ENCODE results near the gene SYNE4. TPM values are rescaled to one million over a fixed set of nuclear protein-coding genes. Genes with fewer than 3 reads are reported as not detected.
"Not testable (repeated sequence)": the region's sequence is repeated elsewhere in the genome, so short reads cannot be mapped to it uniquely, and the experiment has no call there.

The SYNE4 gene
- total RNA-seq, 1 donor from 2014 or later = 0.58 TPM

DNA sequence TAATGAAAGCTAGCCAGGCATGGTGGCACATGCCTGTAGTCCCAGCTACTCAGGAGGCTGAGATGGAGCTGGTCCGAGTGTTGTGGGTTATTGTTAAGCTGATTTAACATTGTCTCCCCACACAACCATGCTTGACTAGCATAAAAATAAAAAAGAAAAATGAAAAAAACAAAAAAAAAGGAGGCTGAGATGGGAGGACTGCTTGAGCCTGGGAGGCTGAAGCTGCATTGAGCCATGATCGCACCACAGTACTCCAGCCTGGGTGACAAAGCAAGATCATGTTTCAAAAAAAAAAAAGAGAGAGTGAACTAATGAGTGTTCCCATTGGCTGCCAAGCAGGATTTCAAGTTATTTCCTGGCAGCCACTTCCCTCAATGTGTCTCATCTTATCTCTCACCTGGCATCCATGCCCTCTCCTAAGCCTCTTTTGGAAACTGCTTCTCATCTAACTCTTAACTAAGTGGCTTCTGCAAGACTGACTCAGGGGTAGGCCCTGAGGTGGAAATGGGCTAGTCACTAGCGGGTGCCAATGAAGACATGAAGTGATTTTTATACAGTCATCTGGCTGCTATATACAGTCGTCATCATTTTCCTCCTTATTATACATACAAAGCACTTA, 40.6 kb upstream of the SYNE4 start:
- Histone ChIP-seq H3K4me1 (peaks cover 12% of the 10 kb centered on the region), H3K36me3 (no peaks in the 10 kb centered on the region), H3K4me3 (no peak overlapping the region), H3K9me3 (replicated peaks) (no peaks in the 10 kb centered on the region), H3K27ac (replicated peaks) (no peak overlapping the region), H3K27me3 (ENCODE audit: low read depth) (no peaks in the 10 kb centered on the region)
- DNase-seq = no peak
- intact Hi-C loops (cut with micrococcal nuclease) = no loop called here
- TF ChIP-seq, protein P1, sequence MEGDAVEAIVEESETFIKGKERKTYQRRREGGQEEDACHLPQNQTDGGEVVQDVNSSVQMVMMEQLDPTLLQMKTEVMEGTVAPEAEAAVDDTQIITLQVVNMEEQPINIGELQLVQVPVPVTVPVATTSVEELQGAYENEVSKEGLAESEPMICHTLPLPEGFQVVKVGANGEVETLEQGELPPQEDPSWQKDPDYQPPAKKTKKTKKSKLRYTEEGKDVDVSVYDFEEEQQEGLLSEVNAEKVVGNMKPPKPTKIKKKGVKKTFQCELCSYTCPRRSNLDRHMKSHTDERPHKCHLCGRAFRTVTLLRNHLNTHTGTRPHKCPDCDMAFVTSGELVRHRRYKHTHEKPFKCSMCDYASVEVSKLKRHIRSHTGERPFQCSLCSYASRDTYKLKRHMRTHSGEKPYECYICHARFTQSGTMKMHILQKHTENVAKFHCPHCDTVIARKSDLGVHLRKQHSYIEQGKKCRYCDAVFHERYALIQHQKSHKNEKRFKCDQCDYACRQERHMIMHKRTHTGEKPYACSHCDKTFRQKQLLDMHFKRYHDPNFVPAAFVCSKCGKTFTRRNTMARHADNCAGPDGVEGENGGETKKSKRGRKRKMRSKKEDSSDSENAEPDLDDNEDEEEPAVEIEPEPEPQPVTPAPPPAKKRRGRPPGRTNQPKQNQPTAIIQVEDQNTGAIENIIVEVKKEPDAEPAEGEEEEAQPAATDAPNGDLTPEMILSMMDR (IDR thresholded peaks at IDR 0.05; ENCODE audit: borderline replicate concordance) = no peak

GRCh38 chr19:36047835-36048234, 39.2 kb upstream of the SYNE4 start:
- Histone ChIP-seq H3K9me3 (replicated peaks) (no peaks in the 10 kb centered on the region), H3K4me3 (no peak overlapping the region), H3K27me3 (ENCODE audit: low read depth) (no peaks in the 10 kb centered on the region), H3K4me1 (no peaks in the 10 kb centered on the region), H3K36me3 (no peaks in the 10 kb centered on the region), H3K27ac (replicated peaks) (no peak overlapping the region)
- no peak for DNase-seq
- intact Hi-C loops (cut with micrococcal nuclease) = no loop called here
- TF ChIP-seq, protein P1 (IDR thresholded peaks at IDR 0.05; ENCODE audit: borderline replicate concordance) = no peak

GRCh38 chr19:36046443-36047050, 37.9 kb upstream of the SYNE4 start:
- H3K4me3 ChIP-seq = no peak overlapping the region
- TF ChIP-seq, protein P1 (IDR thresholded peaks at IDR 0.05; ENCODE audit: borderline replicate concordance) = no peak
- DNase-seq = no peak

GRCh38 chr19:36043952-36044351, 35.3 kb upstream of the SYNE4 start:
- intact Hi-C loops (cut with micrococcal nuclease) = no loop called here
- Histone ChIP-seq H3K27ac (replicated peaks) (no peak overlapping the region), H3K4me1 (peaks cover 5% of the 10 kb centered on the region)

More at GRCh38 chr19:36046443-36047050, 37.9 kb upstream of the SYNE4 start:
- H3K27ac ChIP-seq (replicated peaks) = no peak overlapping the region
- no peaks in the 10 kb centered on the region for H3K36me3 ChIP-seq
- no peaks in the 10 kb centered on the region for H3K27me3 ChIP-seq (ENCODE audit: low read depth)
- H3K4me1 ChIP-seq = peaks cover 1% of the 10 kb centered on the region
- intact Hi-C loops (cut with micrococcal nuclease) = no loop called here
- no peaks in the 10 kb centered on the region for H3K9me3 ChIP-seq (replicated peaks)

DNA sequence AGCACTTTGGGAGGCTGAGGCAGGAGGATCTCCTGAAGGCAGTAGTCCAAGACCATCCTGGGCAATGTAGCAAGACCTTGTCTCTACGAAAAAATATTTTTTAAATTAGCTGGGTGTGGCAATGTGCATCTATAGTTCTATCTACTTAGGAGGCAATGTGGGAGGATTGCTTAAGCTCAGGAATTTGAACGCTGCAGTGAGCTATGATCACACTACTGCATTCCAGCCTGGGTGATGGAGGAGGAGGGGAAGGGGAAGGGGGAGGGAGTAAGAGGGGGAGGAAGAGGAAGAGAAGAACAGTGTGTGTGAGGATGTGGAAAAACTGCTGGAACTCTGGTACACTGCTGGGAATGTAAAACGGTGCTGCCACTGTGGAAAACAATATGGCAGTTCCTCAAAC, 33.2 kb upstream of the SYNE4 start:
- DNase-seq = no peak
- H3K27ac ChIP-seq (replicated peaks) = no peak overlapping the region
- TF ChIP-seq, protein P1 (IDR thresholded peaks at IDR 0.05; ENCODE audit: borderline replicate concordance) = no peak

More at GRCh38 chr19:36043952-36044351, 35.3 kb upstream of the SYNE4 start:
- H3K36me3 ChIP-seq = peaks cover 3% of the 10 kb centered on the region
- no peak for DNase-seq
- TF ChIP-seq, protein P1 (IDR thresholded peaks at IDR 0.05; ENCODE audit: borderline replicate concordance) = no peak
- H3K4me3 ChIP-seq = no peak overlapping the region
- H3K9me3 ChIP-seq (replicated peaks) = no peaks in the 10 kb centered on the region
- no peaks in the 10 kb centered on the region for H3K27me3 ChIP-seq (ENCODE audit: low read depth)

GRCh38 chr19:36041092-36041491, 32.5 kb upstream of the SYNE4 start:
- peaks cover 14% of the 10 kb centered on the region for H3K36me3 ChIP-seq
- H3K27me3 ChIP-seq (ENCODE audit: low read depth); H3K27ac ChIP-seq (replicated peaks); H3K4me3 ChIP-seq; DNase-seq; intact Hi-C loops (cut with micrococcal nuclease); H3K4me1 ChIP-seq; H3K9me3 ChIP-seq (replicated peaks): not testable (repeated sequence)

More for the DNA sequence above, 33.2 kb upstream of the SYNE4 start:
- H3K4me1 ChIP-seq = peaks cover 5% of the 10 kb centered on the region
- no peaks in the 10 kb centered on the region for H3K27me3 ChIP-seq (ENCODE audit: low read depth)
- H3K4me3 ChIP-seq = no peak overlapping the region
- peaks cover 14% of the 10 kb centered on the region for H3K36me3 ChIP-seq
- no peaks in the 10 kb centered on the region for H3K9me3 ChIP-seq (replicated peaks)
- intact Hi-C loops (cut with micrococcal nuclease) = no loop called here

Measured in left ventricle myocardium inferior (tissue), 1 donor.